Measurements from ENCODE around the gene RFC2.

RFC2 gene

DNA sequence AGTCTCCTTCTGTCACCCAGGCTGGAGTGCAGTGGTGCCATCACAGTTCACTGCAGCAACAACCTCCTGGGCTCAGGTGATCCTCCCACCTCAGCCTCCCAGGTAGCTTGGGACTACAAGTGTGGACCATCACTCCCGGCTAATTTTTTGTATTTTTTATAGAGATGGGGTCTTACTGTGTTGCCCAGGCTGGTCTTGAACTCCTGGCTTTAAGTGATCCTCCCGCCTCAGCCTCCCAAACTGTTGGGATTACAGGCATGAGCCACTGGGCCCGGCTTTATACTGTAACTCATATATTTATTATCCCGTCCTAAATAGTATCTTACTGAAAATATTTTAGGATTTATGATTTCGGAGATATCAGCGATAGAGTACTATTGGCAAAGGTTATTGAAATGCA lies 69.2 kb downstream of the RFC2 start:
- DNase-seq: no peak

DNA sequence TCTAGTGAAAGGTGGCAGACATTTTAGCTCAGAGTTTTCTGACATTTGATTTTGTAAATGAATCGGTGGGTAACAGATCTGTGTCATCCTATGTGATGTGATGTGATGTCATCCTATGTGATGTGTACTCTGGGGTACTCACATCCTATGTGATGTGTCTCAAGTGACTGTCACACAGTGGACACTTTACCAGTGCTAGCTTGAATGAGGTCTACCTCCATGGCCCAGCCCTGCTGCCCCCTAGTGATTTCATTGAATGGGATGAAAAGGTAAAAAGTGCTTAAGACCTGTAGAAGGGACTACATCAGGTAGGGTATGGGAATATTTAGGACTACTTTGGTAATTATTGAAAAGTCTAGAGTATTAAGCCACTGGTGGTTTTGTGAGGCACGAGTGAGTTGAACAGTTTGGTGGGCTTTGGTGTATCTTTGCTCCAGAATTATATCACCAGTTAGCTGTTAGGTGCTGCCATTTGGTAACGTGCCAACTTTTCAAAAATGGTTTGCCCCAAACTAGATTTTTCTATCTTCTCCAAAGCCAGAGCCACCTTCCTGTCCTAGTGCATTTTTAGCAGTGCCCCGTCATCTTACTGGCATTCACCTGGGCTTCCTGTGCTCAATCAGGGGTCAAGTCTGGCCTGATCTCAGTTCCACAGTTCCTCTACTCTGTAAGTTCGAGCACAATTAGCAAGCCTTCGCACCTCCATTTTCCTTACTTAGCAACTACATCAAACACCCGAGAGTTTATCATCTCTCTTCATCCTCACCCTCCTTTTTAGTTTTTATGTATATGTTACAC lies 70.3 kb downstream of the RFC2 start:
- no peak for DNase-seq

DNA sequence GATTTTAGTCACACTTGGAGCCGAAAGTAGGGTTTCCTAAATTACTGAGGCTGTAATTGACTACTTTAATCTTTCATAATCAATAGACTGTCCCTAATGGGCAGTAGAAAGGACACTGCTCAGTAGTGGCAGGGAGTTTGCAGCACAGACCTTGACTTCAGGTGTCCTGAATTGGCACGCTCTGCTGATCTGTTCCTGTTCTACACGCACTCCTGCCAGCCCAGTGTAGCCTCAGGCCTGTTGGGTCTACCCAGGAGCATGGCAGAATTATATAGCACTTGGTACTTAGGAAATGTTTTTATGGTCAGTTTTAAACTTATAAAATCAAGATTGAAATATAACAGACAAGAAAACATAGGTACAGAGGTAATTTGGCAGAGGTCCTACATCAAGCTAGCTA lies 71.1 kb downstream of the RFC2 start:
- no peak for DNase-seq

DNA sequence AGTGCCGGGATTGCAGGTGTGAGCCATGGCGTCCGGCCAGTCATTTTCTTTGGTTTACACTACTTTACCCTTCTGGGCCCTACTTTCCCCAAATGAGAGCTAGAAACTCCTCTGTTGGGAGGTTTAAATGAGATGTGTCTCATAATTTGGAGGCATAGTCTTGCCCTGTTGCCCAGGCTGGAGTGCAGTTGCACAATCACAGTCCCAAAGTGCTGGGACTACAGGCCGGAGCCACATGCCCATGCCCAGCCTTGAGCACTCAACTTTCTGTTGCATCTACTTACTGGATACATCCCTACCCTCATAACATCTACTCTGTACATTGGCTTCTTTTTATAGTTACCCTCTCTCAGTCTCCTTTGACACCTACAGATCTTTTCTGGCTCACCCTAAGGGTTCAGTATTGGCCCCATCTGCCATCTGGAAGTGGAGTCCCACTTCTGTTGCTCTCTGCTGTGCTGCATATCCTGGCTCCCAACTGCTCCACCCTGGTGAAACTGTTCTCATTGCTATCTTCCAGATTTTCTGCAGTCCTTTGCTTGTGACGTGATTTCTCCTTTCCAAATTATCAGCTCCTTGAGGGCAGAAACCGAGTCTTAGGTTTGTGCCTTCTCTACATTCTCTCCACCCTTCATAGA lies 71.6 kb downstream of the RFC2 start:
- DNase-seq: no peak

DNA sequence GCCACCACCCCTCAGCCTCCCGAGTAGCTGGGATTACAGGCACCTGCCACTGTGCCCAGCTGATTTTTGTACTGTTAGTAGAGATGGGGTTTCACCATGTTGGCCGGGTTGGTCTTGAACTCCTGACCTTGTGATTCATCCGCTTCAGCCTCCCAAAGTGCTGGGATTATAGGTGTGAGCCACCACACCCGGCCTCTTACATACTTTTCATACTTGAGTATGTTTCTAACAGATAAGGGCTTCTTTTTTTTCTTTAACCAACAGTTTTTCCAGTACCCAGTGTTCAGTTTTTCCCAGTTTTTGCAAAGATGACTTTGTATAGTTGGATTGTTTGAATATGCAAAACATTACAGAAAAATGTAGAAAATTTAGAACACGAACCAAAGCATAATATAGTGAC lies 72.4 kb downstream of the RFC2 start:
- DNase-seq: no peak

Measured in NK-92 treated with Interleukin-12 subunit alpha and Interleukin-12 subunit beta, amount 100 ng/mL, for 24 hours (cell line).